ENCODE results near the gene RHOXF1.
"Not testable (repeated sequence)": the region's sequence is repeated elsewhere in the genome, so short reads cannot be mapped to it uniquely, and the experiment has no call there.

RHOXF1 gene, protein sequence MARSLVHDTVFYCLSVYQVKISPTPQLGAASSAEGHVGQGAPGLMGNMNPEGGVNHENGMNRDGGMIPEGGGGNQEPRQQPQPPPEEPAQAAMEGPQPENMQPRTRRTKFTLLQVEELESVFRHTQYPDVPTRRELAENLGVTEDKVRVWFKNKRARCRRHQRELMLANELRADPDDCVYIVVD

DNA sequence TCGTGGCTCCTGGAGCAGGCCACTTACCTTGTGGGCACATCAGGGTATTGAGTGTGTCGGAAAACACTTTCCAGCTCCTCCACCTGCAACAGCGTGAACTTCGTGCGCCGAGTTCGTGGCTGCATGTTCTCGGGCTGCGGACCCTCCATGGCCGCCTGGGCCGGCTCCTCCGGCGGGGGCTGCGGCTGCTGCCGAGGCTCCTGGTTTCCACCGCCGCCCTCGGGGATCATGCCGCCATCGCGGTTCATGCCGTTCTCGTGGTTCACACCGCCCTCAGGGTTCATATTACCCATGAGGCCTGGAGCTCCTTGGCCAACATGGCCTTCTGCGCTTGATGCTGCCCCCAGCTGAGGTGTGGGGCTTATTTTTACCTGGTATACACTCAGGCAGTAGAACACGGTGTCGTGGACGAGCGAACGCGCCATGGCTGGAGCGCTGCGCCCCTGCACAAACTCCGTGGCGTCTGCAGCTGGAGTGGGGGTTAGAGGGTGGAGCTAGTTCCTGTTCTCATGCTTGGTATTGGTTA is at the start of gene RHOXF1:
TSS of gene RHOXF1 (minus strand) at position 476 of the 526 bp plus-strand sequence. CDS start at position 425, 51 bp downstream.
- DNase-seq: no peak

DNA sequence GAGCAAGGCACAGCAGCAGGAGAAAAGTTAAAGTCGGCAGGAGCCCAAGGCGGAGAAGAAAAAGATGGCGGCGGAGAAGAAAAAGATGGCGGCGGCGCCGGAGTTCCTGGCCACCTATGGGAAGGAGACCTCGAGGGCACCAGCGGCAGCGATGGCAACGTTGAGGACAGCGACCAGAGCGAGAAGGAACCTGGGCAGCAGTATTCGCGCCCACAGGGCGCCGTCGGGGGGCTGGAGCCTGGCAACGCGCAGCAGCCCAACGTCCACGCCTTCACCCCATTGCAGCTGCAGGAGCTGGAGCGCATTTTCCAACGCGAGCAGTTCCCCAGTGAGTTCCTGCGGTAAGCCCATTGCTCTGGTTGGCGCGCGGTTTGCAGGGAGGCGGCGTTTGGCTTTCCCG is 43.4 kb upstream of the RHOXF1 start:
- not testable (repeated sequence) for DNase-seq

DNA sequence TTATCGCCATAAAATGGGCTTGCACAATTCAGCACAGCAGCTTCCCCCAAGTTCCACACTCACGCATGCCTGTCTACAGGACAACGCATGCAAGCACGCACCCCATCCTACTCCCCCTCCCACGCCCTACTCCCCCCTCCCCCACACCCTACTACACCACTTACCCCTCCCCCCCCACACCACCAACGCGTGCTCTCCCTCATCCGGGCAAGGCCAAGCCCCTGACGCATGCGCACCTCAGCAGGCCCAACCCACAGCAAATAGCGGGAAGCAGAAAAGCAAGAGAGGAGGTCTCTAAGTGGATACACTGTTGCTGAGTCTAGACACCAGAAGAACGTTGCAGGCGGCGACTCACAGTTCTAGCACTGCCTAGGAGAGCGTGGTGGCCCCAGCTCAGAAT is 42.6 kb upstream of the RHOXF1 start, which contains the start of gene RHOXF2:
TSS of gene RHOXF2 (plus strand) at position 301 of the 400 bp plus-strand sequence. CDS start 138 bp downstream, outside the sequence.
- not testable (repeated sequence) for DNase-seq

DNA sequence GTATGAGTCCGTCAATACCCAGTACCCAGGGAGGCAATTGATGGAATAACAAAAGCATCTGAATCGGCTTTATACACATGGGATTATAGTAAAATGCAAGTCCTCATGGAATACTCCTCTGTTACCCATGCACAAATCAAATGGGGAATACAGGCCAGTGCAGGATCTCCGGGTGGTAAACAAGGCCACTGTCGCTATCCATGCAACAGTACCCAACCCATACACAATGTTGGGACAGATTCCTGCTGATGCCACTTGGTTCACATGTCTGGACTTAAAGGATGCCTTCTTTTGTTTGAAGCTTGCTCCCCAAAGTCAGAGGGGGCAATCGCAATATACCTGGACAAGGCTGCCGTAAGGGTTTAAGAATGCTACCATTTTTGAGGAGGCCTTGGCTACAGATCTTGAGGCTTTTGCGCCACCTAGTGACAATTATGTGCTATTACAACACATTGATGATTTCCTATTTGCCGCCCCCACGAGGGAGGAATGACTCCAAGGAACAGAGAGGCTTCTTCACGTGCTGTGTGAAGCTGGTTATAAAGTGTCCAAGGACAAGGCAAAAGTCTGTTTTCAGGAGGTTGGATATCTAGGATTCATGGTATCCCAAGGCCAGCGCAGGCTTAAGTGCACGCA is 34.5 kb upstream of the RHOXF1 start:
- DNase-seq: not testable (repeated sequence)

DNA sequence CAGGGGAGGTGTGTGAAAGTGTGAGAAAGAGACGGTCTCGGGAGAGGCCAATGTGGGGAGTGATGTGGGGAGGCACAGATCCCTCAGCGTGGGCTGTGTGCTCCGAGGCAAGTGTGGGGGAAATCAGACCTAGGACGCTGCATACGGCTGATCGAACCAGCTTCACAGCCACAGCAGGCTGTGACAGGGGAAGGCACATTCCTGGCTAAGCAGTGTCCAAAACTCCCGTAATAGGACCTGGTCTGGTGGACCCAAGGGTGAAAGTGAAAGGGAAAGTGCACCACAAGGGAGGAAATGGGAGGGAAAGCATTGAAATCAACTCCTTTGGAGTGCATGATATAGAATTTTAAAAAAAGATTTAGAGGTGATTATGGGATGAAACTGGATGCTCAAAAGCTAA is 31.8 kb upstream of the RHOXF1 start:
- no peak for DNase-seq

DNA sequence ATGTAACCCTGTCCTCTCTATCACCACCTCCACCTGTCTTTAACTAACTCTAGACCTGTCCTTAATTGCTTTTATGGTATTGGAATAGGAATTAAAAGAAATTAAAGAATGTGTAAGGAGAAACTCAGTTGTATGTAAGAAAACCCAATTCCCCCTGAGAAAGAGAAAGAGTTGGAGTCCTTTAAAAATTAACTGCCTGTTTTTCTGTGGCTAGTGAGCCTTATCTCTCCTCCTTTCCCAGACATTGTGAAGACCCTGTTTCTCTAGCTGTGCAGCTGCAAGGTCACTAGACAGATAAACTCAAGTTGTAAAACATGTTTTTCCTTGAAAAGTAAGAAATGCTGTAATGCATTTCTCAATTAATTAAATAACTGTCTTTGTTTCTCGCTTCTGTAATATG is 30.6 kb upstream of the RHOXF1 start:
- not testable (repeated sequence) for DNase-seq

DNA sequence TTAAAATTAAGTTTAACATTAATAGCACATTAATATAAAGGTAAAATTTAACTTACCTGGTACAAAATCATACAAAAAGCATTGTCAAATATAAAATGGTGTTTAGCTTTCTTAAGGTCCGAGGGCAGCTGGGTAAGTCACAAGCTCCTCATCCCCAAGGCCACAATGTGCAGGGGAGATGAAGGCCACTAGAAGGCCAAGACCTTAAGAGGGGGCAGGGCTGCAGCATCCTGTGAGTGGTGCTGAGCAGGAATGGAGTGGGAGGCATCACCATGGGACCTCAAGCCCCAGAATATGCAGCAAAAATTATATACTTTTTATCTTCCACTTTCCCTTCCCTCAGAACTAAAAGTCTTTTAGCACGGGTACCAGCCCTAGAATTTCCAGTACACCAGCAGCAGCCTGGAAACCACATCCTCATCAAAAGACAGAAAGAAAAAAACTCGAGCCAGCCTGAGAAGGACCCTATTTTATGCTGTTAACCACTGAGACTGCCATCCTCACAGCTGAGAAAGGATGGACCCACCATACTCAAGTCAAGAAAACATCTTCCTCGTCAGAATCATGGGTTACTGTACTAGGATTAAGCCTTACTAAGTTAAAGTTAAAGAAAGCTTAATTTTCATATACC is 29.7 kb upstream of the RHOXF1 start:
- DNase-seq: no peak

DNA sequence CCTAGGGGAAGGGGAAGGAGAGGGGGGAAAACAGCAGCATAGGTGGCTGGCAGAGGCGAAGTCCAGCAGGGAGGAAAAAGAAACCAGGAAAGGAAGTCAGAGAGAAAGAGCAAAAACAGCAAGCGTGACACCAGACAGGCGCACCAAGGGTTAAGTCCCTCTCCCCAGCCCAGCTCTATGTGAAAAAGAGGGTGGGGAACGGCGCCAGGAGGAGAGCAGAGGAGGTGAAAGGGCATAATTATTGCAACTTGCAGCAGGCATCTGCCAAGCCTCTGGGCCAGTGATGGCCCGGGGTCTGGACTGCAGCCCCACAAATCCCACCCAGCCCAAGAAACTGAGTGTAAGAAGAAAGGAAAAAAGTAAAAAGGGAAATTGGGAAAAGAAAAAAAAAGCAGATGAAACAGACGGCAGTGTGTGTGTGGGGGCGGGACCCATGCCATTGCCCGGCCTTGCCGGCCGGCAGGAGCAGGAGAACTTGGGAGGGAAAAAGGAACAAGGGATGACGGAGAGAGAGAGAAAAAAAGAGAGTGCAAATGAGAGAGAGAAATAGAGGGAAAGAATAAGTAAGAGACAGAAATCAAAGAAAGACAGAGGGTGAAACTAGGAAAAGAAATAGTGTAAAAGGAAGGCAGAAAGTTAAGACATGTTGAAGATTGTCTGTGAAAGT is 28.6 kb upstream of the RHOXF1 start:
- DNase-seq: no peak

DNA sequence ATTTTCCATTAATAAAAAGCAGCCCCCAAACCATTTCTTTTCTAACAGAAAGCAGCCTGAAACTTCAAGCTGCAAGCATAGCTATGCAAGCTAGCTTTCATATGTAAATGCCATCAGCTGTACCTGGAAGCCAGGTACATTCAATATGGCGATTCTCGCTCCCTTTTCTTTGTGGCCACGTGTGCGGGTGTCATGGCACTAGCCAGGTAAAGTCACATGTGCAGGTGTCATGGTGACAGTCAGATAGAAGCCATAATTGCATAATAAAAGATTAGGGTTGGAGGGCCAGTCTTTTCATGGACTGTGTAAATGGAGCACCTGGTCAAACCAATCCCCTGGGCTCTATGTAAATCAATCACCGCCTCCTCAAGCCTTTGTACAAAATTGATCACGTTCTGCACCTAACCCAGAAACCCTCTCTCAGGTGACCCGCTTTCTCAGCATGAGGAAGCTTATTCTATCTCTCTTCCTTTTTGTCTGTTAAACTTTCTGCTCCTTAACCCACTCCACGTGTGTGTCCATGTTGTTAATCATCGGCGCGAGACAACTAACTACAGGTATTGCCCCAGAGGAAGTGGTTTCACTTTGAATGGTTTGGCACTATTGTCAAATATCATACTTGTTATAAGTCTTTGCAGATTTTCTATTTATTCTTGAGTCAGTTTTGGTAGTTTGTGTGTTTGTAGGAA is 24.7 kb upstream of the RHOXF1 start:
- DNase-seq: no peak

DNA sequence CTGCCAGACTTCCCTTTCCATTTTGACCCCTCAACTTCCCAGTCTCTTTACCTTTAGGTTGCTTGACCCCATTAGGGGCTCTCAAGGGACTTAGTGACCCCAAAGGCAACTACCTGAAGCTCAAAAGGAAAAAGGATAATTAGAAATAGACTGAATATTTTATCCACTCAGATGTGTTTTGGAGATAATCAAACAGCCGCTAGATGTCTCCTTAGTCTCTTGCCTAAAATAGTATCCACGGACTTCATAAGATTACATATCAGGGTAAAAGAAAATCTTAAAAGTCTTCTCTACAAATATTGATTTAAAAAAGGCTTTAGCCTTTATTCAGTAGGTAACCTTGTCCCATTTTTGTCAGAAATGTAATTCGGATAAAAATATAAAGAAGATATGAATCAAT is 21.7 kb upstream of the RHOXF1 start:
- no peak for DNase-seq

DNA sequence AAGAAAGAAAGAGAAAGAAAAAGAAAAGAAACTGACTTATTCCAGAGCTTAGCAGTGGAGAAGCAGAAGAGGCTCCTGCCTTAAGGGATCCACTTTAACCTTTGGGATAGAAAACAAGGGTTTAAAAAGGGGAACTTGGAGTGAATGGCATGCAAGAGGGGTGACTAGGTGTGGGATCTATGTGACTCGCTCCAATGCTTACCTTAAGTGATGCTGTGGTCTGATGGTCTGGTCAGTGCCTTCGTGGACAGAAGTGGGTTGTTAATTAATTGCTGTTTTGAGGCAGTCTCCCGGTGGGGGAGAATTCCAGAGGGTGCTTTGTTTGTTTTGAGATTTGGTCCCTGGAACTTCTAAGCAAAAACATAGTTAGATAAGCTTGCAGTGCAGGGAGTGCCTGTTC is 21.1 kb upstream of the RHOXF1 start:
- DNase-seq: no peak

DNA sequence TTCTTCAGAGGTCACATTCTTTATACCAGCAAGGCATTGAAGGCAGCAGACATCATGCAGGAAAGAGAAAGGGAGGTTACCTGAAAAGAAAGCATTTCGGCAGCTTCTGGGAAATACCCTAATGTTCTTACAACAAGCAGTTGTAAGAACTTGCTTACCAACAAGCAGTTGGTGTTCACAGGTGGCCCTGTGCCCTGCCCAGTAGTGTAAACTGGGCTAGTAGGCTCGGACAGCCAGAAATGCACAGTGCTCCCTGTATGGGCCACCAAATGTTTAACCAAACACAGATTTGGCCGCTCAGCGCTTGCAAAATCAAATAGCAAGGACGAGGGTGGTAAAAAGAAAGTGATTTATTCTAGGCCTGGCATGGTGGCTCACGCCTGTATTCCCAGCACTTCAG is 20.4 kb upstream of the RHOXF1 start:
- no peak for DNase-seq

DNA sequence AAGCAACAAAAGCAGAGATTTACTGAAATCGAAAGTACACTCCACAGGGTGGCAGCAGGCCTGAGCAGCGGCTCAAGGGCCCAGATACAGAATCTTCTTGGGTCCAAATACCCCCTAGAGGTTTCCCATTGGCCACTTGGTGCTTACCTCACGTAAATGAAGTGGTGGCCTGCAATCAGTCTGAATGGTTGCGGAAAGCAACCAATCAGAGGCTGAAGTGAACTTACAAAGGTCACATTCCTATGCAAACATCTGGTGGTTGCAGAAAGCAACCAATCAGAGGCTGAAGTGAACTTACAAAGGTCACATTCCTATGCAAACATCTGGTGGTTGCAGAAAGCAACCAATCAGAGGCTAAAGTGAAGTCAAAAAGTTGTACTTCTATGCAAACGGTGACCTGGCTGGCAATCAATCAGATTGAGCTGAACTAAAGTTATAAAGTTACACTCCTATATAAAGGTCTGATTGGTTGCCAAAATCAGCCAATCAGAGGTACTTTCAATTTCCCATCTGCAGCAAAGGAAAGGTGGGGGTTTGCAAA is 12.7 kb upstream of the RHOXF1 start:
- DNase-seq: not testable (repeated sequence)

DNA sequence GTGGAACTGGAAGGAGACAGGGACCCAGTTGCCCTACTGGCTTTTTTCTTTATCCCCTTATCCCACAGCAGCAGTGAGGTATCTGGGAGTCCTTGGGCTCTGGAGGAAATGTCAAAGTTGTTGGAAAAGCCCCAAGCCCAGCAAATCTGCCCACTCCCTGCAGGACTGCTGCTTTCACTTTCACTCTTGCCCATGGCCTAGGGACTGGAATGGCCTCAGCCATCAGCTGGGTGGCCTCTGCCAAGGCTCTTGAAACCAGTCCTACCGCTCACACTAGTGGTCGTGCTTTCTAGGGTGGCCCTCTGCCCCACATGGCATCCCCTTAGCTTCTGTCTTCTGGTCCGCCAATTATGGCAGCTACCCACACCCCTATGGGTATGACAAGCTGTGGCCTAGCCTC is 9.7 kb upstream of the RHOXF1 start:
- no peak for DNase-seq

DNA sequence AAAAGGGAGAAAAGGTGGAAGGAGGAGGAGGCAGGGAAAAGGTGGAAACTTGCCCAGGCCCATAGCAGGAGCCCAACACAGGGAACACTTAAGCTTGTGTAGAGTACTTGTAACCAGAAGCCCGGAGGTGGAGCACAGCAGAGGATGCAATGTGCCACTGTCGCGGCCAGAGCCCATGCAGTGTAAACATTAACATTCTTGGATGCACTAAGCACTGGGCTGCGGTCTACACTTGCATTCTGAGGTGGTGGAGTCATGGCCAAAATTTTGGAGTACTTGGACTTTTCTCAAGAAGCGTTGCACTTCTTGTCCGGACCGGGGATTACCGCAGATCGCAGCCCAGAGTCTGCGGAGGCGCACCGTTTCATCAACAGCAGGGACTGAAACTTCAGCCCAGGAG is 4.5 kb upstream of the RHOXF1 start:
- no peak for DNase-seq

DNA sequence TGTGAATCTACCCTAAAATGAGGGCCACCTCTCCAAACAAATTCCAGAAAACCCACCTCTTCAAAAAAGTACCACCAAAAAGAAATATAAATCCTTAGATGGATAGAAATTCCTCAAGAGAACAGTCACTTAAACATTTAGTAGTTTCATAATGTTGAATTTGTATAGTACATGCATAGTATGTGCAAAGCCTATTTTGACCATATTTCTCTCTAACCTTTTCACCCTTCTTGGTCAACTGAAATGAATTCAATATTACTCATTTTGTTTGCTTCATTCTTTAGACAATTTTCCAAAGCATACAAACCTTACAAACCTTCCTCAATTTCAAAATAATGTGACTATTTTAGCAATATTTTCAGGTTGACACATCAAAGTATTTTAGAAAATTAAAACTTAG is 4.1 kb downstream of the RHOXF1 start:
- no peak for DNase-seq

DNA sequence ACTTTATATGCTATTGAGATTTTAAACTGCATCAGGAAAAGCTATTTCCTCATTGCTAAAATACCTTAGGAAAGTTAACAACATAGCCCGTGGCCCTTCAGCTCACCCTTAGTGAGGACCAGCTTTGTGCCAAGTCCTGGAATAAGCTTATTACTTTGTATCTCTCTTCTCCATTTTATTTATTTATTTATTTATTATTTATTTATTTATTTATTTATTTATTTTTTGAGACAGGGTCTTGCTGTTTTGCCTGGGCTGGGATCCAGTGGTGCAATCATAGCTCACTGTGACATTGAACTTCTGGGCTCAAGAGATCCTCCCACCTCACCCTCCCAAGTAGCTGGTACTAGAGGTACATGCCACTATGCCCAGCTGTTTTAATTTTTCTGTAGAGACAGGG is 6.3 kb downstream of the RHOXF1 start:
- DNase-seq: no peak

DNA sequence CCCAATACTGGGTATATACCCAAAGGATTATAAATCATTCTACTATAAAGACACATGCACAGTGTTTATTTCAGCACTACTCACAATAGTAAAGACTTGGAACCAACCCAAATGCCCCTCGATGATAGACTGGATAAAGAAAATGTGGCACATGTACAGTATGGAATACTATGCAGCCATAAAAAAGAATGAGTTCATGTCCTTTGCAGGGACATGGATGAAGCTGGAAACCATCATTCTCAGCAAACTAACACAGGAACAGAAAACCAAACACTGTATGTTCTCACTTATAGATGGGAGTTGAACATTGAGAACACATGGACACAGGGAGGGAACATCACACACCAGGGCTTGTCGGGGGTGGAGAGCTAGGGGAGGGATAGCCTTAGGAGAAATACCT is 11.0 kb downstream of the RHOXF1 start:
- not testable (repeated sequence) for DNase-seq

DNA sequence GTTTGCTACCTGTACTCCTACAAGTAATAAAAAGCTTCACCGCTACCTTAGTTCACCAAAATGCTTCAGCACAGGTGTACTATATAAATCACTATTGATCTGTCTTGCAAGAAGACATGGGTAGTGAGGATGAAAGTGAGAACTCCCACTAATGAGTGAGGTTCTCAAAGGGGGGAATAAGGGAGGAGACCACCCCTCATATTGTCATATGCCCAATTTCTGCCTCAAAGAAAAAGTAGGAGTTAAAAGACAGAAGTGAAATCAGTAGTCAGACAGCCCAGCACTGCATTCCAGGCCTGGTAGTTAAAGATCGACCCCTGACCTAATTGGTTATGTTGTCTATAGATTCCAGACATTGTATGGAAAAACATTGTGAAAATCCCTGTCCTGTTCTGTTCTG is 14.7 kb downstream of the RHOXF1 start:
- not testable (repeated sequence) for DNase-seq

DNA sequence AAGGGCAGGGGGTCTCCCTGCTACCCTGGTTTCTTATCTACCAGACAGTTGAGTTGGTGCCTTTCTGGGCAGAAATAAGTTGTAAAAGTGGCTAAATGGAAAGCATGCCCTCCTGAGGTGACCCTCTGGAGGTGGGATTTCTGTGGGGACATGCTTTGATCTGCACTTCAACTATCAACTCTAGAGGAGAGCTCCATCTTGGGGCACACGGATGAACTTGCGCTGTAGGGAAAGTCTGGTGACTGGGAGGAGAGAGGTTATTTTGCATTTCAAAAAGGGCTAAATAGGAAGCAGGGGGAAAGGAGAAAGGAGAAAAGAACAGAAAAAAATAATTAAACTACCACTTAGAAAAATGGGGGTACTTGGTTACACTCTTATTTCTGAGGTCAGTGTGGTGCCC is 25.5 kb downstream of the RHOXF1 start:
- no peak for DNase-seq

DNA sequence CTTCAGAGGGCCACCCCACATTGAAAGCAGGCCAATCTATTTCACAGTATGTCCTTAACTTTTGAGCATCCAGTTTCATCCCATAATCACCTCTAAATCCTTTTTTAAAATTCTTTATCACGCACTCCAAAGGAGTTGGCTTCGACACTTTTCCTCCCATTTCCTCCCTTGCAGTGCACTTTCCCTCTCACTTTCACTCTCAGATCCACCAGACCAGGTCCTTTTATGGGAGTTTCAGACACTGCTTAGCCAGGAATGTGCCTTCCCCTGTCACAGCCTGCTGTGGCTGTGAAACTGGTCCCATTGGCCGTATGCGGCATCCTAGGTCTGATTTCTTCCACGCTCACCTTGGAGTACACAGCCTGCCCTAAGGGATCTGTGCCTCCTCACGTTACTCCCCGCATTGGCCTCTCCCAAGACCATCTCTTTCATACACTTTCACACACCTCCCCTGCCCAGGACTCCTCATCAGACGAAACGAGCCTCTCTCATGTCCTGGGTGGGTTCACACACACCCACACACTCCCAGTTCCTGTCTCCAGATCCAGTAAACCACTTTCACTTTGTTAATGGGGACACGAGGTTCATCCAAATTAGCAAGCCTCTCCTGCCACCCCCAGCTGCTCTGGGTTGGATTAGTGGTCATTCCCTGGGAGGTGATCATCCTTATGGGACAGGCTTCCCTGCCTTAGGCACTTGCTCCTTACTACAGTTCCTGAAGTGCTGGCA is 28.3 kb downstream of the RHOXF1 start:
- no peak for DNase-seq

Measured in activated CD4-positive, alpha-beta T cell treated with anti-CD3 and anti-CD28 coated beads, Interleukin-10, Interleukin-2, amounts not matched to agents 100 ng/mL and 50 ng/mL, durations not matched to agents 16 hours and 8 hours (primary cell).